ENCODE data around the gene IL18RAP.

The IL18RAP gene

DNA sequence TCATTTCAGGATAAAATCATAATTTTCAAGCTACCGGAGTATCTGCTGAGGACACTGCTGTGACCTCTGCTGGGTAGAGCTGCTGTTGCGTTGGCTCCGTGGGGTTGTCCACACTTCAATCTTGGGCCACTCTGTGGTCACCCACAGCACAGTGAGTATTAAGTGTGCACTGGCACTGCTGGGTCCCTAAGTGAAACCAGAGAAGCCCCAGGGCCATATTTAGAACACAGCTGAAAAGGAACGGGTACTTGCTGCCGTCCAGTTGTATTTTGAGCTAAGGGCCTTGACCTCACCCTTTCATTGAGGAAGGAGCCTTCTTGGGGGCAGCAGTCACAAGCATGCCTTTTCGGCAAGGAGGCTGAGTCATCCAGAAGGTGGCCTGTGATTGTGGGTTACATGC, 60.1 kb downstream of the IL18RAP start:
- H3K4me3 ChIP-seq (ENCODE audit: low read depth, low read length), result no peak overlapping the region
- TF ChIP-seq CTCF (IDR thresholded peaks at IDR 0.05; ENCODE audit: insufficient read depth, low read length, missing control alignments), result no peak
- ChIA-PET POLR2A (no interaction called here), CTCF (interaction anchor here (1.0 to 3.3 kb wide), 2 partner anchors 10 to 220 kb away, joined by 3 to 40 read pairs; partner anchors contain the start of gene SLC9A4)
- DNase-seq (ENCODE audit: low read depth, low spot score), result no peak

DNA sequence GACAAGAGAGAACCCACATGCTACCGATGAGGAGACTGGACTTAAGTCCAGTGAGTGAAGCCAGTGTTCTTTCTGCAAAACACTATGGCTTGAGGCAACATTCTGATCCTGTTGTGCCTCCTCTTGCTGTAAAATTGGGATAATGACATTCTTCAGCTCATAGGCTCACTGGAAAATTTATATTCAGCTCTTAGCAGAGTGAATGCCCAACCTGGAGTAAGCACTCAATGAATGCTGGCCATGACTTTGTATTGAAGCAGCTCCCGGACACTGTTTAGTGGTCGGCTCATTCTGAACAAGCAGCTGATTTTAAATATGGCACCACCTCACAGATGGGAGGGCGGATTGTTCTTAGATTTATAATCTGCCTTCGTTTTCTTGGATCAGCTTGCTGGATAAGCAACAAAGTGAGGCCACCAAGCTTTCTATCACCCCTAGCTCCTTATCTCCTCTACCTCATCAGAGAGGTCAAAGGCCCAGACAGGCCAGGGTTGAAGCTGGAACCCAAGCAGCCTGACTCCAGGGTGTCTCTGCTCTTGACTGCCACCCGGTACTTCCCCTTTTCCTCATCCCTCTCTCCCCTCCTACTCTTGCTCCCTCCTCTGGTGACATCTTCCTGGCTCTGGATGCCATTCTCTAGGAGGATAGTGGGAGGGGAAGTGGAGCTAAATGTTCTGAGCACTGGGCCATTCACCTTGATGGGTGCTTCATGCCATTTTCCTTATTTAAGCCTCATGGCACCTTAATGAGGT, 61.5 kb downstream of the IL18RAP start:
- ChIA-PET POLR2A (no interaction called here), CTCF (interaction anchor here (1.0 to 3.3 kb wide), 2 partner anchors 12 to 218 kb away, joined by 3 to 40 read pairs; partner anchors contain the start of gene SLC9A4)
- DNase-seq (ENCODE audit: low read depth, low spot score), result no peak
- H3K4me3 ChIP-seq (ENCODE audit: low read depth, low read length), result no peak overlapping the region
- TF ChIP-seq CTCF (IDR thresholded peaks at IDR 0.05; ENCODE audit: insufficient read depth, low read length, missing control alignments), result no peak

DNA sequence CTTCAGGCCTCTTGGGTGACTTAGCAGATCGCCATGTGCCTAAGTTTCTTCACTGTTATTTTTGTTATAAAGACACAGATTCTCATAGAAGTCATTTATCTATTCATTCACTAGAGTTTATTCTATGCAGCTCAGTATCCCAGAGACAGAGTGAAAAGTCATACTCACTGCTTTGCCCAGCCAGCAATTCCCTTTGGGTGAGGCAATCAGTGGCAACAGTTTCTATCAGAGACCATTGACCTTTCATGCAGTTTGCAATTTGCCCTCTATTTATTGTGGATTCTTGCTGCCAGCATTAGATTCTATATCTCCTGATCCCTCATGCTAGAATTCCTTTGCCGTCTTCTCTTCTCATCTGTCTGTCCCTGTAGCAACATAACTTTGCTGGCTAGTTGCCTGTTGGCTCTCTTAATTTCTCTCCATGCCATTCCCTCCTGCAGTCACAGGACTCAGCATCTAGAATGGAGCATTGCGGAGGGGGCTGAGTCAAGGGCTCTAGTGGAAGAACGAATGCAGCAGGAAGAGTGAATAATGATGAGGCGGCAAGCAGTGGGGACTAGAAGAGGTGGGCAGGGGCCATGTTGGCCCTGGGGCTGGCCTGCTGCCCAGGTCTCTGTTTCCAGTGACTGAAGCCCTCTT, 62.3 kb downstream of the IL18RAP start:
- no peak for DNase-seq (ENCODE audit: low read depth, low spot score)
- ChIA-PET CTCF (interaction anchor here (3.3 kb wide), 1 partner anchor 12 kb away, joined by 40 read pairs; the partner anchor contains the start of gene SLC9A4), POLR2A (no interaction called here)
- H3K4me3 ChIP-seq (ENCODE audit: low read depth, low read length), result no peak overlapping the region
- TF ChIP-seq CTCF (IDR thresholded peaks at IDR 0.05; ENCODE audit: insufficient read depth, low read length, missing control alignments), result no peak

DNA sequence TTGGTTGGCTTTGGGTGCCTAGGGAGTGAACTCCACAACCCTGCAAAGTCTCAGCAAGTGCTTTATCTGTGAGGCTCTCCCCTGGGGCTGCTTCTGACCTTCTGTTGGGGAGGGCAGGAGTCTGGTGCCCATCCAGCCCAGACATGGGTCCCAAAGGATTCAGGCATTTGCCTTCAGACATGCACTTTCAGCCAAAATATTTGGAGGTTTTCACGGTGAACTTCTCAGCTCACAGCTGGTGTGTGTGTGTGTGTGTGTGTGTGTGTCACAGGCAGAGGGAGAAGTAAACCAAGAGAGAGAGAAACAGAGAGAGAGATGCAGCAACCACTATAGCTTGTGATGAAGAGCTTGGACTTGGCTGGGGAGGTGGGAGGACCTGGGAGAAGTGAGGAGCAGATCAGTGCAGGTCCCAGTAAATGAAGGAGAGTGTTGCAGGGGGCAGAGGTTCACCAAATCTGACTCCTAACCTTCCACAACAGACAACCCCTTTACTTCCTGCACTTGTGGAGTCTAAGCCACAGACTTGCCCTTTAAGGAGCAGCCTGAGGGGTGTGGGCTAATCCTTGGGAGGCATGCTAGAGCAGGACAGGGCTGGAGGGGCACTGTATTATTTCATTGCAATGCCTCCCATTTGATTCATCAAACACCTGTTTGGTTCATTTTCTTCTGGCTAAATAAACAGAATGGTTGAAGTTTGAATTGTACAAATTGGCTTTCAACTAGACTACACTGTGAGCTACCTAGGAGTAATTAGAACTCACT, 64.2 kb downstream of the IL18RAP start:
- no peak for DNase-seq (ENCODE audit: low read depth, low spot score)
- TF ChIP-seq CTCF (IDR thresholded peaks at IDR 0.05; ENCODE audit: insufficient read depth, low read length, missing control alignments), result no peak
- no peak overlapping the region for H3K4me3 ChIP-seq (ENCODE audit: low read depth, low read length)
- CTCF ChIA-PET, result interaction anchor here (0.9 to 5.8 kb wide), 3 partner anchors 15 to 129 kb away, joined by 3 to 47 read pairs (median 6); partner anchors contain the start of gene SLC9A4
- POLR2A ChIA-PET, result interaction anchor here (1.4 kb wide), 1 partner anchor 27 kb away, joined by 4 read pairs; no protein-coding TSS in a partner anchor

GRCh38 chr2:102487761-102488462, 65.0 kb downstream of the IL18RAP start:
- DNase-seq (ENCODE audit: low read depth, low spot score), result peak; percentile 37
- POLR2A ChIA-PET, result interaction anchor here (1.4 kb wide), 1 partner anchor 26 kb away, joined by 4 read pairs; no protein-coding TSS in a partner anchor
- CTCF ChIA-PET, result interaction anchor here (0.9 to 5.8 kb wide), 3 partner anchors 16 to 128 kb away, joined by 3 to 47 read pairs (median 6); partner anchors contain the start of gene SLC9A4
- H3K4me3 ChIP-seq (ENCODE audit: low read depth, low read length), result no peak overlapping the region
- no peak for TF ChIP-seq CTCF (IDR thresholded peaks at IDR 0.05; ENCODE audit: insufficient read depth, low read length, missing control alignments)
